ENCODE results near the gene CD79B.
"Not testable (repeated sequence)": the region's sequence is repeated elsewhere in the genome, so short reads cannot be mapped to it uniquely, and the experiment has no call there.

- TF ChIP-seq, protein P1, sequence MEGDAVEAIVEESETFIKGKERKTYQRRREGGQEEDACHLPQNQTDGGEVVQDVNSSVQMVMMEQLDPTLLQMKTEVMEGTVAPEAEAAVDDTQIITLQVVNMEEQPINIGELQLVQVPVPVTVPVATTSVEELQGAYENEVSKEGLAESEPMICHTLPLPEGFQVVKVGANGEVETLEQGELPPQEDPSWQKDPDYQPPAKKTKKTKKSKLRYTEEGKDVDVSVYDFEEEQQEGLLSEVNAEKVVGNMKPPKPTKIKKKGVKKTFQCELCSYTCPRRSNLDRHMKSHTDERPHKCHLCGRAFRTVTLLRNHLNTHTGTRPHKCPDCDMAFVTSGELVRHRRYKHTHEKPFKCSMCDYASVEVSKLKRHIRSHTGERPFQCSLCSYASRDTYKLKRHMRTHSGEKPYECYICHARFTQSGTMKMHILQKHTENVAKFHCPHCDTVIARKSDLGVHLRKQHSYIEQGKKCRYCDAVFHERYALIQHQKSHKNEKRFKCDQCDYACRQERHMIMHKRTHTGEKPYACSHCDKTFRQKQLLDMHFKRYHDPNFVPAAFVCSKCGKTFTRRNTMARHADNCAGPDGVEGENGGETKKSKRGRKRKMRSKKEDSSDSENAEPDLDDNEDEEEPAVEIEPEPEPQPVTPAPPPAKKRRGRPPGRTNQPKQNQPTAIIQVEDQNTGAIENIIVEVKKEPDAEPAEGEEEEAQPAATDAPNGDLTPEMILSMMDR (IDR thresholded peaks at IDR 0.05; ENCODE audit: control extremely low read depth in 1 of 3, insufficient read depth in 1 of 3, low read depth in 1 of 3, low read length in 3 of 3): not testable (repeated sequence)
- TF ChIP-seq TEAD4 (IDR thresholded peaks at IDR 0.05; ENCODE audit: low read depth, low read length); POLR2A (IDR thresholded peaks at IDR 0.05; ENCODE audit: control extremely low read depth in 1 of 2, low read depth in 2 of 2, low read length in 2 of 2); SRF (IDR thresholded peaks at IDR 0.05; ENCODE audit: low read depth, low read length); RNF2 (IDR thresholded peaks at IDR 0.05; ENCODE audit: borderline replicate concordance, low read depth, low read length, missing control alignments, poor library complexity, severe bottlenecking); CEBPB (IDR thresholded peaks at IDR 0.05; ENCODE audit: low read depth, low read length); SP1 (IDR thresholded peaks at IDR 0.05; ENCODE audit: low read depth, low read length); TCF12 (IDR thresholded peaks at IDR 0.05; ENCODE audit: low read depth, low read length); GABPA (IDR thresholded peaks at IDR 0.05; ENCODE audit: borderline replicate concordance, insufficient read depth, low read length): not testable (repeated sequence)
Measured at GRCh38 chr17:63920050-63920449, 12.1 kb downstream of the CD79B start.
